SU-DHL-6 (cell line): Measurements from ENCODE around the gene EREG.
"Not testable (repeated sequence)": the region's sequence is repeated elsewhere in the genome, so short reads cannot be mapped to it uniquely, and the experiment has no call there.

Experiments
- H2AFZ ChIP-seq: fragments of 200-600 bp; sonication (generic); 2 replicates; pipeline ENCODE4 v1.6.1; 2014; ENCODE audit warnings: low read depth, mild to moderate bottlenecking, moderate library complexity, mixed read lengths, antibody characterized with exemption, low read length; ENCODE audit not compliant: severe bottlenecking
- H3F3A ChIP-seq: fragments of 200-600 bp; shearing (Covaris generic); 2 replicates; pipeline ENCODE4 v1.6.0; 2016; ENCODE audit warnings: antibody characterized with exemption, mild to moderate bottlenecking; ENCODE audit not compliant: insufficient read depth
- H3K27ac ChIP-seq: fragments of 200-600 bp; sonication (generic); 2 replicates; pipeline ENCODE4 v1.5.1; 2016; ENCODE audit warnings: low read depth, mild to moderate bottlenecking, low read length, moderate library complexity, mixed read lengths
- H3K27me3 ChIP-seq: fragments of 200-600 bp; sonication (generic), shearing (Covaris generic); 2 replicates; pipeline ENCODE4 v1.6.0; 2014; ENCODE audit warnings: mild to moderate bottlenecking, low read length
- H3K36me3 ChIP-seq: fragments of 200-600 bp; sonication (generic); 2 replicates; pipeline ENCODE4 v1.6.1; 2014; ENCODE audit warnings: mild to moderate bottlenecking, low read length, mixed read lengths
- H3K4me2 ChIP-seq: fragments of 300-600, 200-600 bp; shearing (Covaris generic), sonication (generic); 2 replicates; pipeline ENCODE4 v1.6.0; 2014; ENCODE audit warnings: low read length, low read depth, mild to moderate bottlenecking; ENCODE audit not compliant: poor library complexity, severe bottlenecking
- H3K4me3 ChIP-seq: fragments of 200-600 bp; sonication (generic); 2 replicates; pipeline ENCODE4 v1.5.1; 2014; ENCODE audit warnings: antibody characterized with exemption, low read length, mild to moderate bottlenecking, mixed read lengths; ENCODE audit not compliant: insufficient read depth, poor library complexity, severe bottlenecking
- H3K79me2 ChIP-seq: fragments of 200-600 bp; sonication (generic); 2 replicates; pipeline ENCODE4 v1.6.1; 2014; ENCODE audit warnings: mild to moderate bottlenecking, low read length, moderate library complexity; ENCODE audit not compliant: insufficient read depth
- H3K9ac ChIP-seq: fragments of 200-600 bp; sonication (generic); 2 replicates; pipeline ENCODE4 v1.7.0; 2014; ENCODE audit warnings: mild to moderate bottlenecking, low read length
- H3K9me2 ChIP-seq: fragments of 200-600 bp; sonication (generic); replicated peaks from 2 replicates; pipeline ENCODE4 v1.6.1; 2014; ENCODE audit warnings: low read length; ENCODE audit not compliant: insufficient read depth
- H3K9me3 ChIP-seq: fragments of 200-600 bp; sonication (generic); 2 replicates; pipeline ENCODE4 v1.6.1; 2014; ENCODE audit warnings: low read length, mixed read lengths; ENCODE audit not compliant: insufficient read depth
- H4K20me1 ChIP-seq: fragments of 200-600 bp; sonication (generic); 2 replicates; pipeline ENCODE4 v1.6.1; 2014; ENCODE audit warnings: low read depth, mild to moderate bottlenecking, antibody characterized with exemption, low read length, moderate library complexity, mixed read lengths
- EZH2phosphoT487 ChIP-seq: fragments of 200-600 bp; sonication (generic), shearing (Covaris generic); conservative IDR thresholded peaks from 2 replicates; pipeline ENCODE4 v1.6.1; 2018; ENCODE audit warnings: mild to moderate bottlenecking, antibody characterized with exemption, low read length, moderate library complexity, mixed read lengths
- TF ChIP-seq, protein P1 (sequence below): fragments of 200-600 bp; sonication (generic); IDR thresholded peaks from one replicate; pipeline ENCODE4 v1.5.1; 2017; ENCODE audit warnings: antibody characterized with exemption, mild to moderate bottlenecking, low read length, moderate library complexity; ENCODE audit not compliant: insufficient read depth, poor library complexity, severe bottlenecking

Gene EREG

DNA sequence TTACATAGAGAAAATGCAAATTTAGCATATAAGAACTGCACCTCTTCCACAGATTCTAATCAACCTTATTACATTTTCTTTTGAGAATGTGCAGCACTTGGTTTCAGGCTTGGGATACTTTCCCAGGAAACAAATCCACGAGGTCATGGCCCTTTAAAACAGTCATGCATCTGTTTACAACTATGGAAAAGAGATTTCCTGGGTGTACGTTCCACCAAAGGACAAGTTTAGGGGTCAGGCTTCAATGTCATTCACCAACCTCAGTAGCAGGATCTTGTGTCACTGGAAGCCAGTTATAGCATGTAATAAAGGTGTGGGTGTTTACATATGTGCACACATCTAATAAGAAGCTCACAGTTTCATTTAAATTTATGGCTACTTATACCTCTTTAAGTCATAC is 30.7 kb downstream of the EREG start:
- TF ChIP-seq, protein P1, sequence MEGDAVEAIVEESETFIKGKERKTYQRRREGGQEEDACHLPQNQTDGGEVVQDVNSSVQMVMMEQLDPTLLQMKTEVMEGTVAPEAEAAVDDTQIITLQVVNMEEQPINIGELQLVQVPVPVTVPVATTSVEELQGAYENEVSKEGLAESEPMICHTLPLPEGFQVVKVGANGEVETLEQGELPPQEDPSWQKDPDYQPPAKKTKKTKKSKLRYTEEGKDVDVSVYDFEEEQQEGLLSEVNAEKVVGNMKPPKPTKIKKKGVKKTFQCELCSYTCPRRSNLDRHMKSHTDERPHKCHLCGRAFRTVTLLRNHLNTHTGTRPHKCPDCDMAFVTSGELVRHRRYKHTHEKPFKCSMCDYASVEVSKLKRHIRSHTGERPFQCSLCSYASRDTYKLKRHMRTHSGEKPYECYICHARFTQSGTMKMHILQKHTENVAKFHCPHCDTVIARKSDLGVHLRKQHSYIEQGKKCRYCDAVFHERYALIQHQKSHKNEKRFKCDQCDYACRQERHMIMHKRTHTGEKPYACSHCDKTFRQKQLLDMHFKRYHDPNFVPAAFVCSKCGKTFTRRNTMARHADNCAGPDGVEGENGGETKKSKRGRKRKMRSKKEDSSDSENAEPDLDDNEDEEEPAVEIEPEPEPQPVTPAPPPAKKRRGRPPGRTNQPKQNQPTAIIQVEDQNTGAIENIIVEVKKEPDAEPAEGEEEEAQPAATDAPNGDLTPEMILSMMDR = no peak
- no peak for TF ChIP-seq EZH2phosphoT487
- H3K9ac ChIP-seq = no peak overlapping the region
- H3K4me2 ChIP-seq = no peak overlapping the region
- H3K27ac ChIP-seq = no peak overlapping the region
- H4K20me1 ChIP-seq = no peaks in the 10 kb centered on the region
- H3K4me3 ChIP-seq = no peak overlapping the region
- H3K9me3 ChIP-seq = no peaks in the 10 kb centered on the region
- no peaks in the 10 kb centered on the region for H3K79me2 ChIP-seq
- no peaks in the 10 kb centered on the region for H3F3A ChIP-seq
- no peaks in the 10 kb centered on the region for H3K27me3 ChIP-seq
- no peak overlapping the region for H2AFZ ChIP-seq
- H3K36me3 ChIP-seq = no peaks in the 10 kb centered on the region
- H3K9me2 ChIP-seq = no peaks in the 10 kb centered on the region

DNA sequence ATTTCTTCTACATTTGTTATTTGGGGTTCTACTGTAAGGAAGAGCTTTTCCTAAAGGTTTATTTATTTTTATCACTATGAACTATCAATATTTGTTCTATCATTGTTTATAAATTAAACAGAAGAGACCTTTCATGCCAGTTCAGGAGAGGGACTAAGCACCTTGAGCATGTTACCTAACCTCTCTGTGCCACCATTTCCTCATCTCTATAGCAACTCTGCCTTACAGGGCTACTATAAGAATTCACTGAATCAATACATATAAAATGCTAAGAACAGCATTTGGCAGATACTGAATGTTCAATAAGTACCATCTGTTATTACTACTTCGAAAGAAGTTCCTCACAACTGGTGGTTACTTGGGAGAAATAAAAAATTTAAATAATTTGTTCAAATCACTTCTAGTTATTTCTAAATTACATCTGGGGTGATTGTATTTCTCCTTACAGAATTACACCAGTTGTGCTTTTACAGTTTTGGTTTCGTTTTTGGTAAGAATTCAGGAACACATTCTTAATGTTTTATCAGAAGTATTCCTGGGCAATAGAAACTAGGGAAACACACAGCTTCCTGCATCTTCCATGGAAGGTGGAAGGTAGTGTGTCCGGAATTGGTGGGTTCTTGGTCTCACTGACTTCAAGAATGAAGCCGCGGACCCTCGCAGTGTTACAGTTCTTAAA is 32.9 kb downstream of the EREG start:
- Histone ChIP-seq H3K79me2 (no peaks in the 10 kb centered on the region), H3K4me2 (peak overlapping the region; percentile 59), H3K9ac (peak overlapping the region; percentile 32), H3K27me3 (no peaks in the 10 kb centered on the region), H3K36me3 (no peaks in the 10 kb centered on the region), H3K27ac (no peak overlapping the region), H3F3A (no peaks in the 10 kb centered on the region), H3K4me3 (peak overlapping the region; percentile 38), H2AFZ (no peak overlapping the region), H3K9me2 (no peaks in the 10 kb centered on the region), H4K20me1 (no peaks in the 10 kb centered on the region), H3K9me3 (no peaks in the 10 kb centered on the region)
- TF ChIP-seq, protein P1 = no peak
- no peak for TF ChIP-seq EZH2phosphoT487

DNA sequence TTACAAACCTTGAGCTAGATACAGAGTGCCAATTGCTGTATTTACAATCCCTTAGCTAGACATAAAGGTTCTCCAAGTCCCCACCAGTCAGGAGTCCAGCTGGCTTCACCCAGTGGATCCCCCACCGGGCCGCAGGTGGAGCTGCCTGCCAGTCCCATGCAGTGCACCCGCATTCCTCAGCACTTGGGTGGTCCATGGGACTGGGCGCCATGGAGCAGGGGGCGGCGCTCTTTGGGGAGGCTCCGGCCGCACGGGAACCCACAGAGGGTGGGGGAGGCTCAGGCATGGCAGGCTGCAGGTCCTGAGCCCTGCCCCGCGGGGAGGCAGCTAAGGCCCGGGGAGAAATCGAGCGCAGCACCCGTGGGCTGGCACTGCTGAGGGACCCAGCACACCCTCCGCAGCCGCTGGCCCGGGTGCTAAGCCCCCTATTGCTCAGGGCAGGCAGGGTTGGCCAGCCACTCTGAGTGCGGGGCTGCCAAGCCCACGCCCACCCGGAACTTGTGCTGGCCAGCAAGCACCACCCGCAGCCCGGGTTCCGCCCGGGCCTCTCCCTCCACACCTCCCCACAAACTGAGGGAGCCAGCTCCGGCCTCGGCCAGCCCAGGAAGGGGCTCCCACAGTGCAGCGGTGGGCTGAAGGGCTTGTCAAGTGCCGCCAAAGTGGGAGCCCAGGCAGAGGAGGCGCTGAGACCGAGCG is 34.1 kb downstream of the EREG start:
- not testable (repeated sequence) for H3K27me3 ChIP-seq, H3K27ac ChIP-seq, H3K9me3 ChIP-seq, H3K4me2 ChIP-seq, H3K4me3 ChIP-seq, H3K36me3 ChIP-seq, H3F3A ChIP-seq, H4K20me1 ChIP-seq, H3K9ac ChIP-seq, H3K9me2 ChIP-seq, H3K79me2 ChIP-seq, H2AFZ ChIP-seq

DNA sequence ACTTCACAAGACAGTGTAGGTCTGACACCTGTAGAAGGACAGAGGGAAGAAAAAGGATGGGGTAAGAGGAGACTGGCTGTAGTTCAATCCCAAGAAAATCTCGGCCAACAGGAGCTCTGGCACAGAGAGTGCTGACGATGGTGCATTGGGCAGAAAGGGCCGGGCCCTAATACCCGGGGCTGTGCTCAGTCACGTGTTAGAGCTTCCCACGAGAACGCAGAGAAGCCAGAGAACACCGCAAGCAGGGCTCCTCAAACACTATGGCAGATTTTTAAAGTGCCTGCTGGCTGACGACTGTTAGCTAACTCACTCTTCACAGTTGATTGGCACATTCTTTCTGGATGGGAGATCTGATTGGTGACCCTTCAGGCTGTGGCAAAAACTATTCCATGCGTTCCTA is 35.5 kb downstream of the EREG start:
- no peaks in the 10 kb centered on the region for H3K9me3 ChIP-seq
- H3K4me3 ChIP-seq = no peak overlapping the region
- TF ChIP-seq, protein P1 = no peak
- TF ChIP-seq EZH2phosphoT487 = no peak
- no peak overlapping the region for H2AFZ ChIP-seq
- no peaks in the 10 kb centered on the region for H3K36me3 ChIP-seq
- H3K4me2 ChIP-seq = no peak overlapping the region
- H3K9me2 ChIP-seq = no peaks in the 10 kb centered on the region
- H3K27me3 ChIP-seq = no peaks in the 10 kb centered on the region
- H3K27ac ChIP-seq = no peak overlapping the region
- no peaks in the 10 kb centered on the region for H3K79me2 ChIP-seq
- no peaks in the 10 kb centered on the region for H4K20me1 ChIP-seq
- H3K9ac ChIP-seq = no peak overlapping the region
- H3F3A ChIP-seq = no peaks in the 10 kb centered on the region
